CD4-positive, alpha-beta T cell (primary cell): ENCODE data around the gene TMCO5A. TPM values are rescaled to one million over a fixed set of nuclear protein-coding genes. Genes with fewer than 3 reads are reported as not detected.

Experiments
- ATAC-seq: fragments of 200-7000 bp; cut with Tn5 transposase; one replicate; pipeline ENCODE4 v1.10.0; 2022; ENCODE audit warnings: mild to moderate bottlenecking; ENCODE audit not compliant: poor library complexity
- CTCF ChIA-PET: fragments of 350-600 bp; sonication (Branson Sonifier 250); formaldehyde crosslinking; loops from one replicate; lab custom pipeline; 2021; ENCODE audit warnings: antibody characterized with exemption, inconsistent platforms; lab: Charles Lee
- POLR2A ChIA-PET: fragments of 350-600 bp; sonication (Branson Sonifier 250); formaldehyde crosslinking; loops from one replicate; lab custom pipeline; 2021; ENCODE audit warnings: antibody characterized with exemption, inconsistent platforms; lab: Charles Lee
- DNase-seq, 14 experiments: peaks; one replicate each; pipeline ENCODE4 v3.0.0-alpha.2; 2013 to 2020; ENCODE audit warnings: mixed read lengths in 2 of 14
- H3K27ac ChIP-seq, 2 donors: one replicate each; pipeline versions ENCODE4 v1.5.1 to v1.7.0; 2013; ENCODE audit warnings: low read length in 2 of 2, low read depth in 1 of 2, mild to moderate bottlenecking in 1 of 2
- H3K27me3 ChIP-seq, 2 experiments: 1 replicate in 1 of 2; 2 replicates in 1 of 2; pipeline versions ENCODE4 v1.6.1 to v1.7.0; 2013; ENCODE audit warnings: low read length in 2 of 2, control low read depth in 1 of 2, mild to moderate bottlenecking in 1 of 2, moderate library complexity in 1 of 2; ENCODE audit not compliant: insufficient read depth in 2 of 2, control insufficient read depth in 1 of 2
- H3K36me3 ChIP-seq: one replicate; pipeline ENCODE4 v1.6.1; 2013; ENCODE audit warnings: low read length, control low read depth; ENCODE audit not compliant: insufficient read depth
- H3K4me1 ChIP-seq: one replicate; pipeline ENCODE4 v1.6.1; 2013; ENCODE audit warnings: low read length, control low read depth; ENCODE audit not compliant: insufficient read depth
- H3K4me3 ChIP-seq: one replicate; pipeline ENCODE4 v1.5.1; 2013; ENCODE audit warnings: mild to moderate bottlenecking, low read length, moderate library complexity
- H3K9me3 ChIP-seq, 2 experiments: 1 replicate in 1 of 2; 2 replicates in 1 of 2; pipeline versions ENCODE4 v1.6.1 to v1.7.0; 2013; ENCODE audit warnings: low read length in 2 of 2, mild to moderate bottlenecking in 2 of 2, control low read depth in 1 of 2, moderate library complexity in 1 of 2; ENCODE audit not compliant: control insufficient read depth in 1 of 2, insufficient read depth in 1 of 2
- H3K27ac Mint-ChIP-seq: one replicate; pipeline ENCODE4 v1.8.0; 2020; ENCODE audit warnings: mixed read lengths
- H3K27me3 Mint-ChIP-seq: one replicate; pipeline ENCODE4 v1.8.0; 2021; ENCODE audit warnings: mixed read lengths
- H3K36me3 Mint-ChIP-seq: one replicate; pipeline ENCODE4 v1.8.0; 2021; ENCODE audit warnings: low read depth, mixed read lengths
- H3K4me1 Mint-ChIP-seq: one replicate; pipeline ENCODE4 v1.8.0; 2021; ENCODE audit warnings: low read depth, mixed read lengths
- H3K4me3 Mint-ChIP-seq: one replicate; pipeline ENCODE4 v1.8.0; 2020; ENCODE audit warnings: mild to moderate bottlenecking, mixed read lengths
- H3K9me3 Mint-ChIP-seq: one replicate; pipeline ENCODE4 v1.8.0; 2020; ENCODE audit warnings: mixed read lengths
- intact Hi-C, 2 experiments: fragments of 100-400 bp; cut with DNase I in 1 of 2; cut with micrococcal nuclease in 1 of 2; formaldehyde crosslinking; loops; one replicate each; pipeline versions ENCODE4 v1.15.1 to v1.9.0; 2023 to 2025; cut with DNase I, micrococcal nuclease
- total RNA-seq, 174 experiments: library from RNA in 2 of 174; stranded (reverse) in 2 of 174; gene quantifications; one replicate each; pipeline ENCODE4 v1.2.3 and lab custom pipeline; 2021 to 2026
- TF ChIP-seq, protein P1 (sequence below): fragments of 200-600 bp; IDR thresholded peaks from one replicate; pipeline ENCODE4 v1.8.0; 2022; ENCODE audit warnings: antibody characterized with exemption, mild to moderate bottlenecking

The TMCO5A gene
- total RNA-seq, 2 experiments from 2014 or later = not detected

- Histone ChIP-seq H3K9me3 (no peaks in the 10 kb centered on the region), H3K27ac (no peak overlapping the region), H3K27me3 (no peaks in the 10 kb centered on the region), H3K4me1 (no peaks in the 10 kb centered on the region), H3K36me3 (no peaks in the 10 kb centered on the region), H3K4me3 (no peak overlapping the region)
- Mint-ChIP-seq H3K9me3 (no peaks in the 10 kb centered on the region), H3K27ac (no peak overlapping the region), H3K4me1 (no peaks in the 10 kb centered on the region), H3K36me3 (no peaks in the 10 kb centered on the region), H3K27me3 (peaks cover 26% of the 10 kb centered on the region), H3K4me3 (no peak overlapping the region)
- CTCF ChIA-PET = no interaction called here
- intact Hi-C loops = no loop called here
- POLR2A ChIA-PET = no interaction called here
- TF ChIP-seq, protein P1, sequence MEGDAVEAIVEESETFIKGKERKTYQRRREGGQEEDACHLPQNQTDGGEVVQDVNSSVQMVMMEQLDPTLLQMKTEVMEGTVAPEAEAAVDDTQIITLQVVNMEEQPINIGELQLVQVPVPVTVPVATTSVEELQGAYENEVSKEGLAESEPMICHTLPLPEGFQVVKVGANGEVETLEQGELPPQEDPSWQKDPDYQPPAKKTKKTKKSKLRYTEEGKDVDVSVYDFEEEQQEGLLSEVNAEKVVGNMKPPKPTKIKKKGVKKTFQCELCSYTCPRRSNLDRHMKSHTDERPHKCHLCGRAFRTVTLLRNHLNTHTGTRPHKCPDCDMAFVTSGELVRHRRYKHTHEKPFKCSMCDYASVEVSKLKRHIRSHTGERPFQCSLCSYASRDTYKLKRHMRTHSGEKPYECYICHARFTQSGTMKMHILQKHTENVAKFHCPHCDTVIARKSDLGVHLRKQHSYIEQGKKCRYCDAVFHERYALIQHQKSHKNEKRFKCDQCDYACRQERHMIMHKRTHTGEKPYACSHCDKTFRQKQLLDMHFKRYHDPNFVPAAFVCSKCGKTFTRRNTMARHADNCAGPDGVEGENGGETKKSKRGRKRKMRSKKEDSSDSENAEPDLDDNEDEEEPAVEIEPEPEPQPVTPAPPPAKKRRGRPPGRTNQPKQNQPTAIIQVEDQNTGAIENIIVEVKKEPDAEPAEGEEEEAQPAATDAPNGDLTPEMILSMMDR = peak; percentile 42
- DNase-seq = peak in 3 of 14 experiments; percentile 7 to 13 (median 10)
- ATAC-seq = no peak
Observed at GRCh38 chr15:37891766-37892368, 42.6 kb upstream of the TMCO5A start.

- intact Hi-C loops = no loop called here
Observed at GRCh38 chr15:37893309-37893708, 41.1 kb upstream of the TMCO5A start.

DNA sequence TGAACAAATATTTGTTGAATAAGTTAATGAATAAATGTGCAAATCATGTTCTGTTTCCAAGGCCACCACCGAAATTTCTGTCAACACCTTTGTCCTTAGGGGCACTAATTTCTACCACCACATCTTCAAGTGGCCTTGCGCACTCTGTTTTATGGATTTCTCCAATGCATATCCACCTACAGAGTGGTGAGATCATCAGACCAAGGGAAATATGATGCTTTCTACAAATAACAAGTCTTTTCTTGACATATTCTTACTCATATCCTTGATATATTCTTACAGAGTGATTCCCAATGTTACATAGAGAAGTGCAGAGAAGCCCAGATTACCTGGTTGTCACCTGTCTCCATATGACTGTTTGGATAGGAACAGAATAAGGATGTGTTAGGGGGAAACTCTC is 36.1 kb upstream of the TMCO5A start:
- DNase-seq (no peak), ATAC-seq (no peak)
- H3K36me3 ChIP-seq = no peaks in the 10 kb centered on the region
- no peak overlapping the region for H3K4me3 ChIP-seq
- intact Hi-C loops = no loop called here
- peaks cover 0 to 3% of the 10 kb centered on the region in 2 experiments for H3K27me3 ChIP-seq
- TF ChIP-seq, protein P1 = no peak
- Mint-ChIP-seq H3K27me3 (no peaks in the 10 kb centered on the region), H3K4me3 (no peak overlapping the region), H3K9me3 (no peaks in the 10 kb centered on the region), H3K36me3 (no peaks in the 10 kb centered on the region), H3K4me1 (no peaks in the 10 kb centered on the region), H3K27ac (no peak overlapping the region)
- H3K4me1 ChIP-seq = no peaks in the 10 kb centered on the region
- H3K9me3 ChIP-seq = no peaks in the 10 kb centered on the region
- POLR2A ChIA-PET = no interaction called here
- CTCF ChIA-PET = no interaction called here
- H3K27ac ChIP-seq = no peak overlapping the region

More at GRCh38 chr15:37893309-37893708, 41.1 kb upstream of the TMCO5A start:
- no peaks in the 10 kb centered on the region for H3K27me3 ChIP-seq
- TF ChIP-seq, protein P1 = no peak
- no peak overlapping the region for H3K4me3 Mint-ChIP-seq
- POLR2A ChIA-PET = no interaction called here
- no peaks in the 10 kb centered on the region for H3K4me1 Mint-ChIP-seq
- CTCF ChIA-PET = interaction anchor here (1.0 kb wide), 1 partner anchor 18 kb away, joined by 3 read pairs; no protein-coding TSS in a partner anchor
- H3K27me3 Mint-ChIP-seq = peaks cover 25% of the 10 kb centered on the region
- H3K36me3 ChIP-seq = no peaks in the 10 kb centered on the region
- H3K9me3 ChIP-seq = no peaks in the 10 kb centered on the region
- ATAC-seq (no peak), DNase-seq (no peak)
- H3K4me1 ChIP-seq = no peaks in the 10 kb centered on the region
- H3K27ac ChIP-seq = no peak overlapping the region
- no peak overlapping the region for H3K4me3 ChIP-seq
- no peaks in the 10 kb centered on the region for H3K9me3 Mint-ChIP-seq
- no peaks in the 10 kb centered on the region for H3K36me3 Mint-ChIP-seq
- no peak overlapping the region for H3K27ac Mint-ChIP-seq
